Stimulated activated naive CD8-positive, alpha-beta T cell treated with anti-CD3 and anti-CD28 coated beads, Interleukin-15, Interleukin-2, amounts not matched to agents 100 ng/mL and 50 ng/mL, for 24 hours (primary cell): Measurements from ENCODE around the gene RTN1.

ENCODE experiments used
- H3K27ac Mint-ChIP-seq: one replicate; pipeline ENCODE4 v1.8.0; 2021; ENCODE audit warnings: mild to moderate bottlenecking, mixed read lengths
- H3K27me3 Mint-ChIP-seq: one replicate; pipeline ENCODE4 v1.8.0; 2021; ENCODE audit warnings: mixed read lengths
- H3K36me3 Mint-ChIP-seq: one replicate; pipeline ENCODE4 v1.8.0; 2021; ENCODE audit warnings: low read depth, mixed read lengths
- H3K4me1 Mint-ChIP-seq: one replicate; pipeline ENCODE4 v1.8.0; 2021; ENCODE audit warnings: low read depth, mixed read lengths
- H3K4me3 Mint-ChIP-seq: one replicate; pipeline ENCODE4 v1.8.0; 2021; ENCODE audit warnings: mild to moderate bottlenecking, mixed read lengths
- H3K9me3 Mint-ChIP-seq: one replicate; pipeline ENCODE4 v1.8.0; 2021; ENCODE audit warnings: mixed read lengths

Gene RTN1

GRCh38 chr14:59831121-59831730, 39.4 kb downstream of the RTN1 start:
- H3K4me3 Mint-ChIP-seq: no peak overlapping the region
- no peaks in the 10 kb centered on the region for H3K36me3 Mint-ChIP-seq
- H3K27me3 Mint-ChIP-seq: peaks cover 35% of the 10 kb centered on the region
- no peak overlapping the region for H3K27ac Mint-ChIP-seq
- H3K9me3 Mint-ChIP-seq: no peaks in the 10 kb centered on the region
- no peaks in the 10 kb centered on the region for H3K4me1 Mint-ChIP-seq

DNA sequence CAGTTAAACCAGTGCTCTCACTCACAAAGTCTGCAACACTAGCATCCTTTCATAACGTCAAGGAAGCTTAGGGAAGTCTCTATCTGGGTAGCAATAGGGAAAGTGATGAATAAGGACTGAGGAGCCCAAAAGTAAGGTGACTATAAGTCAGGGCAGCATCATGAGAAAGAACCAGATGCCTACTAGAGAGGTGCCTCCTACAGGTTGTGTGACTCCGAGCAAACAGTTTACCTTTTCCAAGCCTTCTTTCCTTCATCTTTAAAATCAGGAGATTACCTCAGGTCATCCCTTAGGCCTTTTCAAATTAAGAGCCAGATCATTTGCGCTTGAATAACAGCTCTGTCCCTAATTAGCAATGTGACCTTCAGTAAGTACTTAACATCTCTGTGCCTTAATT, 40.2 kb downstream of the RTN1 start:
- no peak overlapping the region for H3K27ac Mint-ChIP-seq
- no peaks in the 10 kb centered on the region for H3K9me3 Mint-ChIP-seq
- H3K4me3 Mint-ChIP-seq: no peak overlapping the region
- no peaks in the 10 kb centered on the region for H3K4me1 Mint-ChIP-seq
- peaks cover 29% of the 10 kb centered on the region for H3K27me3 Mint-ChIP-seq
- H3K36me3 Mint-ChIP-seq: no peaks in the 10 kb centered on the region

DNA sequence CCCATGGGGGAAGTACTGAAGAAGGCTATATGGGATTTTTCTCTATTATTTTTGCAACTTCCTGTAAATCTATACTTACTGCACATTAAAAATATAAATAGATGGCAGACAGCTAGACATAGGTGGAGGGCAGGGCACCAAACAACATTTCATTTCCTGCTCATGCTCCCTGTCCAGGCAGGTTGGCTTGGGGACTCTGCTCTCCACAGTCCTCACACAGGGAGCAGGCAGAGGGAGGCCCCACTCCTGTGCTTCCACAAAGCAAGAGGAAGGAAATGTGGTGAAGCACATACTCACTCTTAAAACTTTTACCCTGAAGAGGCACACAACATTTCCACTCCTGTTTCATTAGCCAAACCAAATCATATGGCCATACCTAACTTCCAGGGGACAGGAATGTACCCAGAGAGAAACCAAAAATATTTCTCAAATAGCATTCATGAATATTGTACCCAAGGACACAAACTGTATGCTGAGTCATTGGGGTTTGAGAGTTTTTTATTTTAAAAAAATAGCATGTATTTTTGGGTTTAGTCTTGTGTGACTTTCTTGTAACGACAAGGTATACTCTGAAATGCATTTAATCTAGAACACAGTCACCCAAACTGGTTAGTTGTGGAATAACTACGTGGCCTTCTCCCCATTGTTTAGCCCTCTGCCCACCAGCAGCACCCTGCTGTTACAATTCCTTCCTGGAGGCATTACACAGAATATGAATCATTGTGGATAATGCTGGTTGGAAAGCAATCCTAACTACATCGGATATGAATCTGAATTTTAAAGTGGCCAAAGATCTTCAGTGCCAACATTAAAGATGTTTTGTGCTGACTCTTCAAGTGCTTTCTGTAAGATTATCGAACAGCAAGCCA, 40.9 kb downstream of the RTN1 start:
- Mint-ChIP-seq H3K27ac (no peak overlapping the region), H3K4me1 (no peaks in the 10 kb centered on the region), H3K27me3 (peaks cover 31% of the 10 kb centered on the region), H3K9me3 (no peaks in the 10 kb centered on the region), H3K36me3 (no peaks in the 10 kb centered on the region), H3K4me3 (no peak overlapping the region)

GRCh38 chr14:59828276-59828675, 42.3 kb downstream of the RTN1 start:
- Mint-ChIP-seq H3K4me1 (no peaks in the 10 kb centered on the region), H3K27me3 (peaks cover 40% of the 10 kb centered on the region), H3K27ac (no peak overlapping the region), H3K9me3 (no peaks in the 10 kb centered on the region), H3K4me3 (no peak overlapping the region), H3K36me3 (no peaks in the 10 kb centered on the region)

DNA sequence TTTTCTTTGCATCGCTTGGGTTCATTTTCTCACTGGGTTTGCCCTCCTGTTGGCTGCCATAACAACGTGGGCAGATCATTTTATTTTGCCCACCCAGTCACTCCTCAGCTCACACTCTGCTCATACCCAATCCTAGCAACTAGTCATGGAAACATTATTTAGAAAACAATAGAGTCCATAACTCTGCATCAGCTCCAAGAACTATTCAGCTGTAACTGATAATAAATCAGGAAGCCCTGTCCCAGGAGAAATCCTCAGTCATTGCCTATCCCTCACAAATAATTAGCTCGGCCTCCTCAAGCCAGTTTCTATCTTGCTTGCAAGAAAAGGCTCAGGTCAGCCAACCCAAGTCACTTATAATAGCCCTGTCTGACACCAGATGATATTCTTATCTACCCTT, 43.2 kb downstream of the RTN1 start:
- no peaks in the 10 kb centered on the region for H3K9me3 Mint-ChIP-seq
- no peak overlapping the region for H3K27ac Mint-ChIP-seq
- peaks cover 38% of the 10 kb centered on the region for H3K27me3 Mint-ChIP-seq
- no peak overlapping the region for H3K4me3 Mint-ChIP-seq
- no peaks in the 10 kb centered on the region for H3K36me3 Mint-ChIP-seq
- no peaks in the 10 kb centered on the region for H3K4me1 Mint-ChIP-seq

- H3K4me1 Mint-ChIP-seq: no peaks in the 10 kb centered on the region
- no peak overlapping the region for H3K4me3 Mint-ChIP-seq
- H3K9me3 Mint-ChIP-seq: no peaks in the 10 kb centered on the region
- no peak overlapping the region for H3K27ac Mint-ChIP-seq
- H3K27me3 Mint-ChIP-seq: peaks cover 35% of the 10 kb centered on the region
- H3K36me3 Mint-ChIP-seq: no peaks in the 10 kb centered on the region
Observed at GRCh38 chr14:59826150-59826549, 44.4 kb downstream of the RTN1 start.

- Mint-ChIP-seq H3K36me3 (no peaks in the 10 kb centered on the region), H3K4me3 (no peak overlapping the region), H3K27ac (no peak overlapping the region), H3K4me1 (no peaks in the 10 kb centered on the region), H3K9me3 (no peaks in the 10 kb centered on the region), H3K27me3 (peaks cover 22% of the 10 kb centered on the region)
Observed at GRCh38 chr14:59823179-59823578, 47.4 kb downstream of the RTN1 start.

DNA sequence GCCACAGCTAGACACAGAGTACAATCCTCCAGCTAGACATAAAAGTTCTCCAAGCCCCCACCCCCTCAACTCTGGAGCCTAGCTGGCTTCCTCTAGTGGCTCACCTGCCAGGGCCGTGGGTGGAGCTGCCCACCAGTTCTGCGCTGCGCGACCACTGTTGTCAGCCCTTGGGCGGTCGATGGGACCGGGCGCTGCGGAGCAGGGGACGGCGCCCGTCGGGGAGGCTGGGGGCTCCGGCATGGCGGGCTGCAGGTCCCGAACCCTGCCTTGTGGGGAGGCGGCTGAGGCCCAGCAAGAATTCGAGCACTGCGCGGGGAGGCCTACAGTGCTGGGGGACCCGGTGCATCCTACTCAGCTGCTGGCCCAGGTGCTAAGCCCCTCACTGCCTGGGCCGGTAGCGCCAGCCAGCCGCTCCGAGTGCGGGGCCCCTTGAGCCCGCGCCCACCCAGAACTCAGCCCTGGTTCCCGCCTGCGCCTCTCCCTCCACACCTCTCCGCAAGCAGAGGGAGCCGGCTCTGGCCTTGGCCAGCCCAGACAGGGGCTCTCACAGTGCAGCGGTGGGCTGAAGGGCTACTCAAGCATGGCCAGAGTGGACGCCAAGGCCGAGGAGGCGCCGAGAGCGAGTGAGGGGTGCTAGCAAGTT, 51.0 kb downstream of the RTN1 start:
- Mint-ChIP-seq H3K4me3 (no peak overlapping the region), H3K27ac (no peak overlapping the region), H3K9me3 (no peaks in the 10 kb centered on the region), H3K36me3 (no peaks in the 10 kb centered on the region), H3K27me3 (peaks cover 11% of the 10 kb centered on the region), H3K4me1 (no peaks in the 10 kb centered on the region)

GRCh38 chr14:59816941-59817340, 53.6 kb downstream of the RTN1 start:
- no peak overlapping the region for H3K27ac Mint-ChIP-seq
- no peak overlapping the region for H3K4me3 Mint-ChIP-seq
- H3K36me3 Mint-ChIP-seq: no peaks in the 10 kb centered on the region
- H3K9me3 Mint-ChIP-seq: no peaks in the 10 kb centered on the region
- no peaks in the 10 kb centered on the region for H3K4me1 Mint-ChIP-seq
- H3K27me3 Mint-ChIP-seq: no peaks in the 10 kb centered on the region

GRCh38 chr14:59814988-59815387, 55.6 kb downstream of the RTN1 start:
- no peaks in the 10 kb centered on the region for H3K4me1 Mint-ChIP-seq
- no peak overlapping the region for H3K4me3 Mint-ChIP-seq

DNA sequence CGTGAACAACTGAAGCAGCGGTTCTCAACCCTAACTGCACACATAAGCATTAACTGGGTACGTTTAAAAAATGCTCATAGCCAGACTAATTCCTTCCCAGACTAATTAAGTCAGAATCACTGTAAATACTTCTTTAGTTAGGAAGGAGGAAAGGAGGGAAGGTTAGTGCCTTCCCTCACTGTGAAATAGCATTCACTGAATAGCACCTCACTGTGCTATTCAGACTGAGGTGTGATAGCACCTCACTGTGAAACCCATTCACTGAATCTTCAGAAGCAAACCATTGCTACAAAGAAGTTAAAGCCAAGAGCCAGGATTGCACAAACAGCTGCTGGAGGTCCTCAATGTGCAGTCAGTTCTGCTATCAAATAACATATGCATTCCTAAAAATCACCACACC, 58.8 kb downstream of the RTN1 start:
- Mint-ChIP-seq H3K9me3 (peaks cover 2% of the 10 kb centered on the region), H3K4me3 (no peak overlapping the region), H3K4me1 (no peaks in the 10 kb centered on the region), H3K27me3 (peaks cover 19% of the 10 kb centered on the region), H3K27ac (no peak overlapping the region), H3K36me3 (no peaks in the 10 kb centered on the region)

More at GRCh38 chr14:59814988-59815387, 55.6 kb downstream of the RTN1 start:
- no peak overlapping the region for H3K27ac Mint-ChIP-seq
- H3K27me3 Mint-ChIP-seq: peaks cover 14% of the 10 kb centered on the region
- no peaks in the 10 kb centered on the region for H3K36me3 Mint-ChIP-seq
- H3K9me3 Mint-ChIP-seq: no peaks in the 10 kb centered on the region

- no peaks in the 10 kb centered on the region for H3K36me3 Mint-ChIP-seq
- no peak overlapping the region for H3K4me3 Mint-ChIP-seq
Observed at GRCh38 chr14:59811073-59811472, 59.5 kb downstream of the RTN1 start.

GRCh38 chr14:59803052-59803540, 67.5 kb downstream of the RTN1 start:
- H3K36me3 Mint-ChIP-seq: no peaks in the 10 kb centered on the region
- no peak overlapping the region for H3K4me3 Mint-ChIP-seq

More at GRCh38 chr14:59811073-59811472, 59.5 kb downstream of the RTN1 start:
- H3K27me3 Mint-ChIP-seq: peaks cover 22% of the 10 kb centered on the region
- H3K4me1 Mint-ChIP-seq: no peaks in the 10 kb centered on the region
- peaks cover 6% of the 10 kb centered on the region for H3K9me3 Mint-ChIP-seq
- H3K27ac Mint-ChIP-seq: no peak overlapping the region

DNA sequence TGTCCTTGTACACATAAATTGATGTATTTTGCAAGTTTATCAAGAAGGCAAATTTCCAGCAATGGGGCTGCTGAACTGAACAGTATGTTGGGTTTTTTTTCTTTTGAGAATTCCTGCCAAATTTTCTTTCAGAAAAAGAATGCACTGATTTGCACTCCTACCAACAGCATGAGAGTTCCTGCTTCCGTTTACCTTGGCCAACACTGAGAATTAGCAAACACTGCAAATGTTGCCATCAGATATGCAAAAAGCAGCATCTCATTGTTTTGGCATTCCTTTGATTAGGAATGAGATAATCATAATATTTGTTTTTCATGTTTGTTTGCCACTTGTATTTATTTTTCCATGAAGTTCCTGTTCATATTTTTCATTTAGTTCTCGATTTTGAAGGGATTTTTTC, 82.4 kb downstream of the RTN1 start:
- peaks cover 10% of the 10 kb centered on the region for H3K27me3 Mint-ChIP-seq
- no peaks in the 10 kb centered on the region for H3K36me3 Mint-ChIP-seq
- H3K9me3 Mint-ChIP-seq: no peaks in the 10 kb centered on the region
- no peak overlapping the region for H3K4me3 Mint-ChIP-seq
- no peaks in the 10 kb centered on the region for H3K4me1 Mint-ChIP-seq
- H3K27ac Mint-ChIP-seq: no peak overlapping the region

More at GRCh38 chr14:59803052-59803540, 67.5 kb downstream of the RTN1 start:
- Mint-ChIP-seq H3K9me3 (peaks cover 6% of the 10 kb centered on the region), H3K27ac (no peak overlapping the region), H3K4me1 (no peaks in the 10 kb centered on the region), H3K27me3 (peaks cover 6% of the 10 kb centered on the region)

DNA sequence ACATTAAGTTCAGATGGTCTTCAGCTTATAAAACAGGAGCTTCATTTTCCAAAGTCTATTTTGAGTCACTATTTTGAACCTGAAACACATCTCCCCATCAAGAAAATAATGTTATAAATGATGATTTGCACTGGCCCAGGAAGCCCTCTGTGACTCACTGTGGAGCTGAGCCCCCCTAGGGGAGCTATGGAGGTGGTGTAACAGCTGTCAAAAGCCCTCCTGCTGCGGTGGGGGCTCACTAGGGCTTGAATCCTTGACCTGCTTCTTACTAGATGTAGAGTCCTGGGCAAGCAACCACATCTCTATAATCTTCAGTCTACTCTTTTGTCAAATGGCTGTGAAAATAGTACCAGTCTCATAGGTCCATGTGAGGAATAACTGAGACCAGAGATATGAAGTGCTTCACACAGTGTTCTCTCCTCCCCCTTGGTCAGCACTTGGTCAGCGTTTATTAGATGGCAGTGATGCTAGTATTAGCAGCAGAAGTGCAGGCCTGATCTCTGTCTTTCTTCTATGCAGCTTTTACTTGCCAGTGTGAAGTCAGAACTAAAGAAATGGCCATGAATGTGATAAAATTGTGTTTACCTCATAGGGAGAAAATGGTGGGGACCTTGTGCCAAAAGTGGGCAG, 83.4 kb downstream of the RTN1 start:
- H3K27ac Mint-ChIP-seq: no peak overlapping the region
- H3K4me1 Mint-ChIP-seq: no peaks in the 10 kb centered on the region
- H3K9me3 Mint-ChIP-seq: no peaks in the 10 kb centered on the region
- no peaks in the 10 kb centered on the region for H3K36me3 Mint-ChIP-seq
- H3K4me3 Mint-ChIP-seq: no peak overlapping the region
- peaks cover 6% of the 10 kb centered on the region for H3K27me3 Mint-ChIP-seq
